NAMALWA (cell line): Measurements from ENCODE around the gene SENP1.
A peak's percentile ranks its signal among the peaks of the same experiment; 100 is the strongest.
"Not testable (repeated sequence)": the region's sequence is repeated elsewhere in the genome, so short reads cannot be mapped to it uniquely, and the experiment has no call there.

Experiments used
- DNase-seq: peaks from one replicate; pipeline ENCODE4 v3.0.0-alpha.2; 2015; ENCODE audit warnings: low spot score

Gene SENP1

DNA sequence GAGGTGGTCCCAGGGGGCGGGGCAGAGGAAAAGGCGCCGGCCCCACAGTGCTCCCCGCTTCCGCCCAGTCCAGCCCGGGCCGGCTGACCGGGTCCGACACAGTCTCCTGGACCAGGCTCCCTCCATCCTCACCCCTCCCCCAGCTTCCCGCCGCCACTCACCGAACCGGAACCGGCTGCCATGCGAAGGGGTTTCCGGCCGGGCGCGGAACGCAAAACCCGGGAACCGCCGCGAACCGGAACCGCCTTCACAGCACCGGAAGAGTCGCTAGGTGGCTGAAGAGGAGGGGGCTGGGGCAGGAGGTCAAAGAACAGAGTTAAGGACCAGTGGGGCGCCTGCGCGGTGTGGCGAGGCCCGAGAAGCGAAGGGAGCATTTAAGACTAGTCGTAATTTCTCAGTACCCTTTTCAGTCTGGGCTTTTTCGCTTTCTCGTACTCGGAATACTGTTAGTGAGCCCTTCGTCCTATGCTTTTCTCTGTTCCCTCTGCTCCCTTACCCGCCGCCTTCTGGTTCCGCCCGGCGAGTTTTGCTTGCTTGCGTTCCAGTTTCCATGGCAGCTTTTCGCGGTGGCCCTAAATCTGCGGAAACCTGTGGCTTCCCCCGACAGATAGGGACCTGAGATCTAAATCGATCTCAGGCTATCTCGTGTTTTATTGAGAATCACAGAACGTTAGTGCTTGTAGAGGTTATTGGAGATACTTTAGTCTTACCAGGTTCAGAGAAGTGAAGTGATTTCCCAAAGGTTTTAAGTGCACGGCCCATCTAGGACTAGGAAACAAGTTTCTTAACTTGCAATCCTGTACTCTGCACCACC lies at the start of gene SENP1:
Gene SENP1 (minus strand): TSS at position 213 of the 814 bp plus-strand sequence. CDS start 4,607 bp downstream, outside the sequence.
- DNase-seq: peak; percentile 92

- no peak for DNase-seq
These were observed 45.4 kb upstream of the SENP1 start for GRCh38 chr12:48151103-48151771.

- DNase-seq: no peak
These were observed 40.1 kb upstream of the SENP1 start for GRCh38 chr12:48145981-48146380.

DNA sequence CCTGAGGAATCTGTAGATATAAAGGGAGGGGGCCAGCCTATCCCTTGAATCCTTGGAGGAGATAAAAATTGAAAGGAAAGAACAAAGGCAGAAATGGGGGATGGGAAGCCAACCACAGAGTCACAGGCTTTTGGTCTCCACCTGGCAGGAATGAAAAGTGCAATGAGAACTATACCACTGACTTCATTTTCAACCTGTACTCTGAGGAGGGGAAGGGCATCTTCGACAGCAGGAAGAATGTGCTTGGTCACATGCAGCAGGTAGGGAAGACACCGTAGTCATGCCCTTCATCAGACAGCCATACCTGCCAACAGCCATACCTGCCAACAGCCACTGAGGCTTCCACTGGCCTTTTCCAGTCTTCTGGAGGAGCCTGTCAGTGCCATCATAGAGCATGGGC lies 38.0 kb upstream of the SENP1 start:
- no peak for DNase-seq

GRCh38 chr12:48142818-48143674 lies 37.2 kb upstream of the SENP1 start:
- DNase-seq: no peak

DNA sequence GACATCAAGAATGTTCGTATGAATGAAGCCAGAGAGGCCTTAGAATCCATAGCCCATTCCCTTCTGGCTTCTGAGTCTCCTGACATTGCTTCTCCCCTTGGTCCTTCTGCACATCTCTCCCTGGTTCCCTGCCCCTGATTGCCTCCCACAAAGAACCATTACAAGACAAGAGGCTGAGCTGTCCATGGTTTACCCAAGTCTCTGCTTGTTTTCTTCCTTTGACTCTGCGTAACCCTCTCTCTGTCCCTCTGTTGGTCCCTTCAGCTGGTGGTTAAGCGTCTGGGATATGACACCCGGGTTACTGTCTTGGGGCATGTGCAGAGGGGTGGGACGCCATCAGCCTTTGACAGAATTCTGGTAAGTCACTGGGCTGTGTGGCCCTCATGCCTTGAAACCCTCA lies 29.1 kb upstream of the SENP1 start:
- no peak for DNase-seq

GRCh38 chr12:48132826-48133225 lies 26.9 kb upstream of the SENP1 start:
- no peak for DNase-seq

DNA sequence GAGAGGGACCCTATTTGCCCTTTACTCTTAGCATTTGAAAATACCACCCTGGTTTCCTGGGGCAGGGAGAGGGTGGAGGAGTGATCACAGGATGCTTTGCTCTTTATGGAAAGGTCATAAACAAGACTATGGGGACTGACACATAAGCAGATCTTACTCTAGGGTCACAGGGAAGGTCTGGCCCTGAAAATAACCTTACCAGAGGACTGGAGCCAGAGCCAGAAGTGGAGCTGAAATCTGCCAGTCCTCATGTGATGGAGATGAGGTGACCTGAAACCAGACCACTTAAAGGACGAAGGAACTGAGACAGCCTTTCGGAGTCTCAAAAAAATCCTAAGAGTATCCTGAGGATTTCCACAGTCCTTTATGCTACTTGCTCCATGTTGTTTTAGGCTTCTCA lies 25.6 kb upstream of the SENP1 start:
- DNase-seq: no peak

- no peak for DNase-seq
These were observed 23.5 kb upstream of the SENP1 start for GRCh38 chr12:48129376-48129775.

GRCh38 chr12:48128800-48129199 lies 22.9 kb upstream of the SENP1 start:
- no peak for DNase-seq

DNA sequence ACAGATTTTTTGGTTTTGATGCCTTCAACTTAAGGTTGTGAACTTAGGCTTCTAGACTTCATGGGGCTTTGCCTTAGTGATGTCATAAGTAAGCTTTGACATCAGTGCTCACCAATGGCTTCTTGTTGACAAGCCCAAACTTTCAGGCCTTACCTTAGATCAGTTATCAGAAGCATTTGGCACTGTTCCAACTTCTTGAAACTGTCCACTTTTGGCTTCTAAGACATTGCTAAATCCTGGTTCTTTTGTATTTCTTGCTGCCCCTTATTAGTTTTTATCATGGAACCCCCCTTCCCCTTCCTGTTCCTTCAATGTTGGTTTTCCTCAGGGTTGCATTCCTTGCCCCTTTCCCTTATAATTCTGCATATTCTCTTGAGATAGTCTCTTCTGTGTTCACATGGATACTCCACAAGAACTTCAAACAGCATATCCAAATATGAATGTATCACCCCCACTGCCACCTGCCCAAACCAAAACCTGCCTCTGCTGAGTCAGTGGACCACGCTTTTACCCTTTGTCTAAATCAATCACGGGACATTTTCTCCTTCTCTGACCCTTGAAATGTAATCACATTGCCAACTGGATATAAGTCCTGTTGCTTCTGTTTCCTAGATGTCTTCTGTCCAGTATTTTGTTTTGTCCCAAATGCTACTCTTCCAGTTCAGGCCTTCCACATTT lies 21.2 kb upstream of the SENP1 start:
- peak; percentile 18 for DNase-seq

GRCh38 chr12:48125985-48126384 lies 20.1 kb upstream of the SENP1 start:
- no peak for DNase-seq

DNA sequence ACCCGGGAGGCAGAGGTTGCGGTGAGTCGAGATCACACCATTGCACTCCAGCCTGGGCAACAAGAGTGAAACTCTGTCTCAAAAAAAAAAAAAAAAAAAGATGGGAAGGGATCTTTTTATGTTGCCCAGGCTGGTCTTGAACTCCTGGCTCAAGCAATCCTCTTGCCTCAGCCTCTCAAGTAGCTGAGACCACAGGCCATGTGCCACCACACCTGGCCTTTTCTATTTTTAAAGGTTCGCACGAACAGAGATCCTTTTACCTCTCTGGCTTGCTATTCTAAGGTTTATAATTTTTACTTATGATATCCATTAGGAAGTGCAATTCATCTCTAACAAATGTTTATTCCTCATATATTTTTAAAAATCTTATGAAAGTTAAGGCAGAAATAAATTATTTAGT lies 19.7 kb upstream of the SENP1 start:
- not testable (repeated sequence) for DNase-seq

DNA sequence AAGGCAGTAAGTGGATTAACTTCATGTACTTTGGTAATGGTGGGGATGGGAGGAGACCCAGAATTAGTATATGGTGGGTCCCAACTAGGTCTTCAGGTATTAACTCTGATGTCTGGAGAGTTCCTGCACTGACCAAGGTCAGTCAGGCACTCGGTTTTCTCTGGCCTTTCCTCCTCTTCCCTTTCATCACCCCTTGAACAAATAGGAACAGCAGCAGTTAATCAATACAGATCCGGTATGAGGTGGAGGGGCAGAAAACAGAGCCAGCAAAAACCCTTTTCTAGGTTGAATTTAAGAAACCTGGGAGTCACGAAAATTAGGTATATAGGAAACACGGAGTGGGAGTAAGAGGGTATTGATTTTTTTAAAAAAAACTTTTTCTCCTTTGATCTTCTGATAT lies 17.3 kb upstream of the SENP1 start:
- no peak for DNase-seq

- no peak for DNase-seq
These were observed 16.4 kb upstream of the SENP1 start for GRCh38 chr12:48122065-48122834.

GRCh38 chr12:48121522-48121921 lies 15.6 kb upstream of the SENP1 start:
- DNase-seq: no peak

DNA sequence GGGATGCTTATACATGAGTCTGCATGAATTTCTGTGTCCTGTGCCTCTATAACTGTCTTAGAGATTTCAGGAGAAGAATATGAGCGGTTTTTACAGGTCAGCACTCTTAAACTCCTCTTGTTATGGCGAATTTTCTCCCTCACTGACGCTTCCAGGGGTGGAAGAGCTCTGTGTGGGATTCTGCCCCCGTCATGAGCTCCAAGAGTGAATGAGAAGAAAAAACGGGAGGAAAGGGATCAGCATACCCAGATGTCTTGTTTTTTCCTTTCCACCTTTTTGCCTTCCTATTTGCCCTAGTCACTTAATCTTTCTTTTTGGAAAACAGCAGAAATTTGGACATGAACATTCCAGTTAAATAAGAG lies 13.9 kb upstream of the SENP1 start:
- no peak for DNase-seq

DNA sequence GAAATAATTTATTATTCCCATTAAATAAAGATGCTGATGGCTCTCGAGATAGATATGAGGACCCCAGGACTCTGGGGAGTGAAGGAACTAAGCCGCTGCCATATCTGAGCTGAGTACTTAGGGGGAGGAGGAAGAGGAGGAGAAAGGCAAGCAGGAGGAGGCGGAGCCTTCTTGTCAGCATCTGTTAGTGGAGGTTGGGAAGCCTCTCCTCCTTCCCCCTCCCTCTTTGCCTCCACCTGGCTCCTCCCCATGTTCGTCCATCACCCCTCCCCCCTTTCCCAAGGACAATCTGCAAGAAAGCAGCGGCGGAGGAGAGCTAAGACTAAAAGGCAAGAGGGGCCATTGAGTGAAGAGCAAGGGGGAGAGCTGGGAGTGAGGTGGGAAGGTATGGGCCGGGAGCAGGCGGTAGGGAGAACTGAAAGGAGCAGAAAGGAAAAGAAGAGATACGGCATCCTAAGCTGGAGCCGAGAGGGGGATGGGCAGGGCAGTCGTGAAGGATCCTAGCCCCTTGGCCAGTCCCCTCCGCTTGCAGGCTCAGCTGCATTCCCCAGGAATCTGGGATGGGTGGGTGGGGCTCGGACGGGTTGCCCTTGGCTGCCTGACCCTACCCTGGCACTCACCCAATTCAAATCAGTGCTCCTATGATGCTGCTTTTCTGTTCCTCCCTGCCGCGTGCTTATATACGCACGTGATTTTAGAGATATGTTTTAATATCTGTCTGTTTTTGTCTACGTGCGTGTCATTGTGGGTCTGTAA lies 13.4 kb upstream of the SENP1 start, which contains the start of gene PFKM:
Gene PFKM (plus strand): TSS at position 287 of the 756 bp plus-strand sequence. CDS start 3,411 bp downstream, outside the sequence.
- peak; percentile 93 for DNase-seq

- no peak for DNase-seq
These were observed 12.5 kb upstream of the SENP1 start for GRCh38 chr12:48118284-48118871.

- no peak for DNase-seq
These were observed 10.1 kb upstream of the SENP1 start for GRCh38 chr12:48115957-48116356.
